HEK293T (cell line): Measurements from ENCODE around the gene FYB1.

Source experiments
- CTCF ChIA-PET: fragments of 350-600 bp; formaldehyde crosslinking; extraction: SDS; loops from one replicate; lab custom pipeline; 2021; ENCODE audit warnings: antibody characterized with exemption, inconsistent platforms; lab: Yijun Ruan, JAX
- POLR2A ChIA-PET: fragments of 350-600 bp; formaldehyde crosslinking; extraction: SDS; loops from one replicate; lab custom pipeline; 2020; ENCODE audit warnings: antibody characterized with exemption, inconsistent platforms; lab: Yijun Ruan, JAX
- DNase-seq: peaks from one replicate; pipeline ENCODE4 v3.0.0; 2012; ENCODE audit warnings: mixed read lengths; ENCODE audit errors: extremely low spot score
- ARNT ChIP-seq: fragments of 450-650 bp; IDR thresholded peaks from 2 replicates; pipeline ENCODE4 v1.6.1; 2017; ENCODE audit warnings: mild to moderate bottlenecking
- BHLHE40 ChIP-seq: fragments of 450-650 bp; IDR thresholded peaks from 2 replicates; pipeline ENCODE4 v1.6.1; 2016; ENCODE audit warnings: mild to moderate bottlenecking, moderate library complexity, borderline replicate concordance
- CTBP1 ChIP-seq: fragments of 450-650 bp; IDR thresholded peaks from 2 replicates; pipeline ENCODE4 v1.6.1; 2016; ENCODE audit warnings: borderline replicate concordance
- ELF4 ChIP-seq: fragments of 450-650 bp; IDR thresholded peaks from 2 replicates; pipeline ENCODE4 v1.6.1; 2017; ENCODE audit warnings: antibody characterized with exemption
- FOXA1 ChIP-seq: fragments of 450-650 bp; IDR thresholded peaks from 2 replicates; pipeline ENCODE4 v1.6.1; 2016; ENCODE audit warnings: mild to moderate bottlenecking
- FOXK2 ChIP-seq: fragments of 450-650 bp; IDR thresholded peaks from 2 replicates; pipeline ENCODE4 v1.6.1; 2016; ENCODE audit warnings: mild to moderate bottlenecking
- FOXM1 ChIP-seq: fragments of 450-650 bp; IDR thresholded peaks from 2 replicates; pipeline ENCODE4 v1.6.1; 2017; ENCODE audit warnings: mild to moderate bottlenecking, borderline replicate concordance
- HDGF ChIP-seq: fragments of 450-650 bp; IDR thresholded peaks from 2 replicates; pipeline ENCODE4 v1.6.1; 2017; ENCODE audit warnings: antibody characterized with exemption, borderline replicate concordance
- L3MBTL2 ChIP-seq: fragments of 450-650 bp; conservative IDR thresholded peaks from 2 replicates; pipeline ENCODE4 v1.6.1; 2016; ENCODE audit warnings: mild to moderate bottlenecking
- LEF1 ChIP-seq: fragments of 450-650 bp; IDR thresholded peaks from 2 replicates; pipeline ENCODE4 v1.6.1; 2017; ENCODE audit warnings: mild to moderate bottlenecking, borderline replicate concordance
- NFRKB ChIP-seq: fragments of 450-650 bp; IDR thresholded peaks from 2 replicates; pipeline ENCODE4 v1.6.1; 2016; ENCODE audit warnings: mild to moderate bottlenecking, moderate library complexity
- SP1 ChIP-seq: fragments of 450-650 bp; IDR thresholded peaks from 2 replicates; pipeline ENCODE4 v1.6.1; 2017
- SUZ12 ChIP-seq: fragments of 450-650 bp; IDR thresholded peaks from 2 replicates; pipeline ENCODE4 v1.6.1; 2016; ENCODE audit warnings: mild to moderate bottlenecking
- TARDBP ChIP-seq: fragments of 450-650 bp; IDR thresholded peaks from 2 replicates; pipeline ENCODE4 v1.6.1; 2016
- ZNF384 ChIP-seq: fragments of 450-650 bp; IDR thresholded peaks from 2 replicates; pipeline ENCODE4 v1.6.1; 2016
- TF ChIP-seq, protein P1 (sequence below): fragments of 450-650 bp; IDR thresholded peaks from 2 replicates; pipeline ENCODE4 v1.6.1; 2016

The FYB1 gene

DNA sequence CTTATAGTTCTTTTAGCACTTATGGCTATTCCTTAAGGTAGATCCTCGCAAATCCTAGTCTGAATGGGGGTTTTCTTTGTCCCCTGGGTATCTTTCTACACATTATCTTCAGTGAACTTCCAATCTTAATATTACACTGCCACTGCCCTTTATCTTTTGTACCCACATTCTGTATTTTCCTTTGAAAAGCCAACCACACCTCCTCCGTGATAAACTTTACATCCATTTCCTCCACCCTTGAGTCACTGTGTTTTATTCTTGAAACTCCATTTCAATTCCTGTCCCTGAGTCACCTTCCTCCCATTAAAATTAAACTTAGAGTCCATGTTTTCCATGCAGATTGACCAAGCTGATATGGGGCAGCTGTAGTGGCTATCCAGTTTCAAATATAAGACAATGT, 102.0 kb downstream of the FYB1 start:
- no peak for TF ChIP-seq BHLHE40
- no peak for TF ChIP-seq ELF4
- no peak for TF ChIP-seq L3MBTL2
- TF ChIP-seq TARDBP: no peak
- no peak for TF ChIP-seq ARNT
- TF ChIP-seq FOXK2: no peak
- TF ChIP-seq, protein P1, sequence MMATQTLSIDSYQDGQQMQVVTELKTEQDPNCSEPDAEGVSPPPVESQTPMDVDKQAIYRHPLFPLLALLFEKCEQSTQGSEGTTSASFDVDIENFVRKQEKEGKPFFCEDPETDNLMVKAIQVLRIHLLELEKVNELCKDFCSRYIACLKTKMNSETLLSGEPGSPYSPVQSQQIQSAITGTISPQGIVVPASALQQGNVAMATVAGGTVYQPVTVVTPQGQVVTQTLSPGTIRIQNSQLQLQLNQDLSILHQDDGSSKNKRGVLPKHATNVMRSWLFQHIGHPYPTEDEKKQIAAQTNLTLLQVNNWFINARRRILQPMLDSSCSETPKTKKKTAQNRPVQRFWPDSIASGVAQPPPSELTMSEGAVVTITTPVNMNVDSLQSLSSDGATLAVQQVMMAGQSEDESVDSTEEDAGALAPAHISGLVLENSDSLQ: no peak
- TF ChIP-seq NFRKB: no peak
- TF ChIP-seq HDGF: no peak
- no peak for TF ChIP-seq ZNF384
- no peak for TF ChIP-seq SP1
- TF ChIP-seq LEF1: no peak
- TF ChIP-seq FOXA1: no peak
- TF ChIP-seq FOXM1: no peak
- no peak for TF ChIP-seq SUZ12
- no peak for TF ChIP-seq CTBP1
- no peak for DNase-seq
- CTCF ChIA-PET: no interaction called here
- POLR2A ChIA-PET: no interaction called here

DNA sequence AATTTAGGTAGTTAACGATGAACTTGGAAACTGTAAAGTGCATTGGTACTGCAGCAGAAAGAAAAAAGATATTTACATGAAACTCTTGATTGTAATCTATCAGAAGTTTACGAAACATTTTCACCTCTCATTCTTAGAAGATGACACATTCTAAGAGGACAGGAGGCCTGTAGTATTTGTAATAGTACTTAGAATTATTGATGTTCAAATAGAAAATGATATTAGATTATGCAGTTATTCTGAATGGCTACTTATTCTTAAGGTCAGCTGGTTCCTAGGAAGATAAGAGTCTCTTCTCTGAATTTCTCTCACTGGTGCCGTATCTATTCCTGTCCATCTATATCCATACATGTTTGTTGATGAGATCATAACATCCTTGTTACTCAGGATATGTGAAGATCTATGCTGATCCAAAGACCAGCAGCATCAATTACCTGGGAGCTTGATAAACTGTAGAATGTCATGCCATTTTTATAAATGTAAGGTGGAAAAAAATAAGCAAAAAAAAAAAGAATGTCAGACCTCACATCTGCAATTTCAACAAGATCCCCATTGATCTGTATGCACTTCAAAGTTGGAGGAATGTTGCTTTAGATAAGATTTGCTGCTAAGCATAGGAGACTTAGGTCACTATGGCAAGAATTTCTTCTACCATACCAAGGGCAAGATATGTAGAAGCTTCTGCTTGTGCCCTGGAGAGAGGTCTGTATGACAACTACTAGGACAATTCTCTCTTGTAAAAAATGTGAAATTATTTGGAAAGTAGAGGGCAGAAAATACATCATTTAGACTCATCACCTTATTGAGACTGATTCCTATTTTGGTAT, 102.8 kb downstream of the FYB1 start:
- no peak for DNase-seq
- ChIA-PET POLR2A (no interaction called here), CTCF (no interaction called here)
- TF ChIP-seq ELF4: no peak
- no peak for TF ChIP-seq FOXK2
- TF ChIP-seq ZNF384: no peak
- TF ChIP-seq, protein P1: no peak
- TF ChIP-seq HDGF: no peak
- no peak for TF ChIP-seq BHLHE40
- TF ChIP-seq ARNT: no peak
- TF ChIP-seq SUZ12: no peak
- no peak for TF ChIP-seq L3MBTL2
- TF ChIP-seq FOXM1: no peak
- TF ChIP-seq TARDBP: no peak
- no peak for TF ChIP-seq SP1
- no peak for TF ChIP-seq LEF1

DNA sequence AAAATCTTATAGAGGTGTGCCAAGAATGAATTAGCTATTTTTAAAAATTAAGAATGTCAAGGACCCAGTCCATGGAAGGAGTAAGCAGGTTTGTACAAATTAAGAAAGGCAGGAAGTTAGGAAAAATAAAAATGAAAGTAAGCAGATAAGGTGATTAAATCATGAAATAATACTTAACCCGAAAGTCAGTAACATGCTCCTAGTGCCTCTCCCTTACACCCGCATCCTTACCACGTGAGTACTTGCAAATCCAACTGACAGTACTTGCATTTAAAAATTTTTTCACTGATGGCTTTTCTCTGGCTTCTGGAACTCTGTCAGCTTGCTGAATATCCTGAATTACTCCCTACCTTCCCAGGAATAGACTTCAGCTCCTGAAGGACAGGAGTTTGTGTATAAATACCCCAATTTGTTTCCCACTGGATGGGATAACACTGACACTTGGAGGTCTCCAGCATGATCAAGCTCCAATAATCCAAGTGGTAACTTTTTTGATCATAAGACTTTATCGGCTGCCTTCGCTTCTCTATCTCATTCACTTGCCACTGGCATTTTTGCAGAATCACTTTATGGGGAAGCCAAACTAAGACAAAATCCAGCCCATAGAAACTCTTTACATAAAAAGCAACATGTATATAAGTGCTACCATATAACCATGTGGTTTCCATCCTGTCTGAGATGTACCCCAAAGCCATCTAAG, 103.6 kb downstream of the FYB1 start:
- ChIA-PET CTCF (no interaction called here), POLR2A (no interaction called here)
- DNase-seq: no peak
- TF ChIP-seq, protein P1: no peak

DNA sequence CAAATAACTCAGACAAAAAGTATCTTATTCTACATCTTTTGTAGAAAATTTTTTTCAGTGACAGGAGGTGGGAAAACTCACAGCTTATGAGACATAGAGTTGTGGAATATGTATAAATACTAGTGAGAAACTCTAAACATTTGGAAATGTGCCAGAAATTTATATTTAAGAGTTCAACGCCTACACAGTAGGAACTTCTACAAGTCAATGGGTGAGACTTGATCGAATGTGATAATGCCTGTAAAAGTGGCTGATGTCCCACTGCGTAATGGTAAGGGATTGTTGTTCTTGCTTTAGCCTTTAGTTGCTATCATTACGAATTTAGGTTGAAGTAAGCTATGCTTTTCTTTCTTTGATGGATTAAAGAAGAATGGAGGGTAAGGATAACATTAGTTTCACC, 105.2 kb downstream of the FYB1 start:
- ChIA-PET POLR2A (no interaction called here), CTCF (interaction anchor here (0.6 to 1.0 kb wide), 2 partner anchors 410 to 731 kb away, joined by 3 to 15 read pairs; no protein-coding TSS in a partner anchor)
- DNase-seq: no peak
- TF ChIP-seq TARDBP: no peak
- TF ChIP-seq L3MBTL2: no peak
- TF ChIP-seq FOXA1: no peak
- TF ChIP-seq FOXK2: no peak
- no peak for TF ChIP-seq NFRKB
- TF ChIP-seq ELF4: no peak
- no peak for TF ChIP-seq CTBP1
- TF ChIP-seq, protein P1: no peak
- TF ChIP-seq HDGF: no peak
- TF ChIP-seq ARNT: no peak
- no peak for TF ChIP-seq LEF1
- TF ChIP-seq ZNF384: no peak
- no peak for TF ChIP-seq SP1
- no peak for TF ChIP-seq BHLHE40
- TF ChIP-seq FOXM1: no peak
- TF ChIP-seq SUZ12: no peak

DNA sequence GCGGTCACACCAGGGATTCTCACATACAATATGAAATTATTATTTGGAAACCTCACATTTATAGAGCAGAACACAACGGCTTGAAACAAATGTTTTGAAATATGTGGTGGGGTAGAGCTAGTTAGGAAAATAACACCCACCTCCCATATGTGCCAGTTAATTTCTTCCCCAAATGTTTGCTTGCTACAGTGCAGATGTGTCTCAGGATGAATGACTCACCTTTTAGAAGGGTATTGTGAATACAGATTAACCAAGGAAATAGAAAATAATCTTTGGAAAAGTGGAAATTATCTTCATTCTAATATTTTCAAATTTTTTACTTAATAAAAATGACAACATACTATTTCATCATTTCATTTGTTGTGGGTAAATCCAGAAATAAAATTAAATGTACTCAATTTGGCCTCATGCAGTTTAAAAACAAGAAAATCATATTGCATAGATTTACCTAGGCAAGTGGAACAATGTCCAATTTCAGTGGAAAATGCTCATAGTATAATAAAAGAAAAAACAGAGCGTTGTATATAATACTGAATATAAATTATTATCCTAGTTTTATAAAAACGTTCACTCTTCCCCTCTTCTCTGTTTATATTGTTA, 105.9 kb downstream of the FYB1 start:
- no peak for TF ChIP-seq SP1
- no peak for TF ChIP-seq TARDBP
- no peak for TF ChIP-seq FOXK2
- no peak for TF ChIP-seq HDGF
- TF ChIP-seq, protein P1: no peak
- no peak for TF ChIP-seq ARNT
- no peak for TF ChIP-seq FOXM1
- no peak for TF ChIP-seq NFRKB
- no peak for TF ChIP-seq L3MBTL2
- TF ChIP-seq BHLHE40: no peak
- no peak for TF ChIP-seq CTBP1
- no peak for TF ChIP-seq SUZ12
- TF ChIP-seq ELF4: no peak
- TF ChIP-seq ZNF384: no peak
- no peak for TF ChIP-seq LEF1
- TF ChIP-seq FOXA1: no peak
- DNase-seq: no peak
- ChIA-PET CTCF (no interaction called here), POLR2A (no interaction called here)
